ENCODE data around the gene BRSK2. TPM values are rescaled to one million over a fixed set of nuclear protein-coding genes. Genes with fewer than 3 reads are reported as not detected.

The BRSK2 gene
- total RNA-seq, 1 experiment from 2014 or later: 32.2 TPM

GRCh38 chr11:1502168-1502953, 112.6 kb downstream of the BRSK2 start:
- Histone ChIP-seq H3K36me3 (ENCODE audit: control insufficient read depth, insufficient read depth, low read length) (no peaks in the 10 kb centered on the region), H3K4me1 (ENCODE audit: control insufficient read depth, insufficient read depth, low read length) (peaks cover 2% of the 10 kb centered on the region; the same call in 1 of the 2 replicates), H3K27me3 (ENCODE audit: control insufficient read depth, insufficient read depth, low read length) (no peaks in the 10 kb centered on the region), H3K4me3 (ENCODE audit: low read depth in 2 of 2, low read length in 2 of 2) (no peak overlapping the region), H3K27ac (ENCODE audit: low read length) (no peak overlapping the region), H3K9me3 (ENCODE audit: control insufficient read depth, insufficient read depth, low read depth, low read length) (no peaks in the 10 kb centered on the region)
- CTCF ChIA-PET: no interaction called here
- POLR2A ChIA-PET: no interaction called here
- ATAC-seq (no peak), DNase-seq (ENCODE audit: low read depth, low spot score) (no peak)
- BruUV-seq (replicated peaks): no TSS peak
- TF ChIP-seq SIN3A (IDR thresholded peaks at IDR 0.05; ENCODE audit: borderline replicate concordance, insufficient read depth, low read depth, low read length) (no peak), POLR2AphosphoS5 (IDR thresholded peaks at IDR 0.05; ENCODE audit: low read depth, low read length) (no peak), TCF7L2 (IDR thresholded peaks at IDR 0.05; ENCODE audit: low read depth, low read length) (no peak), CTCF (IDR thresholded peaks at IDR 0.05) (no peak), REST (IDR thresholded peaks at IDR 0.05; ENCODE audit: insufficient read depth in 1 of 2, low read depth in 2 of 2, low read length in 1 of 2) (no peak)
- in situ Hi-C loops (cut with HindIII; ENCODE audit: low pct_unique_long_range_greater_than_20kb, low sequenced_read_pairs): no loop called here
- intact Hi-C loops (cut with micrococcal nuclease; ENCODE audit: unreplicated experiment): no loop called here

- ChIA-PET POLR2A (no interaction called here), CTCF (no interaction called here)
- Histone ChIP-seq H3K27me3 (ENCODE audit: control insufficient read depth, insufficient read depth, low read length) (no peaks in the 10 kb centered on the region), H3K4me1 (ENCODE audit: control insufficient read depth, insufficient read depth, low read length) (peaks cover 6% of the 10 kb centered on the region; the same call in 1 of the 2 replicates), H3K27ac (ENCODE audit: low read length) (no peak overlapping the region), H3K36me3 (ENCODE audit: control insufficient read depth, insufficient read depth, low read length) (no peaks in the 10 kb centered on the region), H3K9me3 (ENCODE audit: control insufficient read depth, insufficient read depth, low read depth, low read length) (no peaks in the 10 kb centered on the region), H3K4me3 (ENCODE audit: low read depth in 2 of 2, low read length in 2 of 2) (no peak overlapping the region)
- no peak for DNase-seq (ENCODE audit: low read depth, low spot score)
- TF ChIP-seq CTCF (IDR thresholded peaks at IDR 0.05) (no peak), REST (IDR thresholded peaks at IDR 0.05; ENCODE audit: insufficient read depth in 1 of 2, low read depth in 2 of 2, low read length in 1 of 2) (no peak), SIN3A (IDR thresholded peaks at IDR 0.05; ENCODE audit: borderline replicate concordance, insufficient read depth, low read depth, low read length) (no peak), TCF7L2 (IDR thresholded peaks at IDR 0.05; ENCODE audit: low read depth, low read length) (no peak), POLR2AphosphoS5 (IDR thresholded peaks at IDR 0.05; ENCODE audit: low read depth, low read length) (no peak)
- ATAC-seq: no peak
- intact Hi-C loops (cut with micrococcal nuclease; ENCODE audit: unreplicated experiment): no loop called here
- BruUV-seq (replicated peaks): no TSS peak
- in situ Hi-C loops (cut with HindIII; ENCODE audit: low pct_unique_long_range_greater_than_20kb, low sequenced_read_pairs): no loop called here
Measured at GRCh38 chr11:1502954-1503707, 113.4 kb downstream of the BRSK2 start.
